ENCODE data around the gene QRFPR. TPM values are rescaled to one million over a fixed set of nuclear protein-coding genes. Genes with fewer than 3 reads are reported as not detected.

QRFPR gene
- total and polyA plus RNA-seq, 10 of the 15 experiments (the other 5 are each of a cell fraction or from before 2014, with no cell fraction given): not detected

- no peak for TF ChIP-seq CUX1 (IDR thresholded peaks at IDR 0.05; ENCODE audit: insufficient replicate concordance, low read depth, low read length)
- TF ChIP-seq BRCA1 (IDR thresholded peaks at IDR 0.05; ENCODE audit: low read depth, low read length): no peak
- TF ChIP-seq EZH2 (IDR thresholded peaks at IDR 0.05; ENCODE audit: borderline replicate concordance, control insufficient read depth, low read depth, low read length): no peak
- no peak for TF ChIP-seq PRDM15 (CRISPR knock-in tag; IDR thresholded peaks at IDR 0.05)
- no peak for TF ChIP-seq CTCF (IDR thresholded peaks at IDR 0.05 in 2 of 3, conservative IDR thresholded peaks at IDR 0.05 in 1 of 3; ENCODE audit: control insufficient read depth in 2 of 3, extremely low read depth in 1 of 3, insufficient read depth in 1 of 3, low read depth in 3 of 3, low read length in 3 of 3)
- TF ChIP-seq BCL11A (IDR thresholded peaks at IDR 0.05; ENCODE audit: low read depth, low read length): no peak
- TF ChIP-seq TAF1 (IDR thresholded peaks at IDR 0.05; ENCODE audit: borderline replicate concordance, low read depth, low read length): no peak
These were observed 5.6 kb downstream of the QRFPR start (continued) for GRCh38 chr4:121375262-121375661.

All from GM12878 (cell line).